Neural cell (in vitro differentiated cells): ENCODE results near the gene AKIRIN2.

Experiments
- CTCF ChIP-seq: fragments of 450-650 bp; IDR thresholded peaks from 2 replicates; pipeline ENCODE4 v1.5.1; 2014; ENCODE audit warnings: antibody characterized with exemption, mild to moderate bottlenecking, moderate library complexity; ENCODE audit not compliant: poor library complexity, severe bottlenecking
- EP300 ChIP-seq: fragments of 450-650 bp; conservative IDR thresholded peaks from 2 replicates; pipeline ENCODE4 v1.6.1; 2014; ENCODE audit warnings: antibody characterized with exemption, mild to moderate bottlenecking, moderate library complexity; ENCODE audit not compliant: poor library complexity, severe bottlenecking
- EZH2 ChIP-seq: fragments of 200-600, 300-800 bp; shearing (Covaris generic), sonication (generic); IDR thresholded peaks from 2 replicates; pipeline ENCODE4 v1.6.1; 2014; ENCODE audit warnings: antibody characterized with exemption, low read length, borderline replicate concordance, mild to moderate bottlenecking; ENCODE audit not compliant: insufficient read depth, poor library complexity, severe bottlenecking
- MXI1 ChIP-seq: fragments of 450-650 bp; conservative IDR thresholded peaks from 2 replicates; pipeline ENCODE4 v1.6.1; 2014; ENCODE audit warnings: antibody characterized with exemption, mild to moderate bottlenecking; ENCODE audit not compliant: poor library complexity, severe bottlenecking
- POLR2AphosphoS5 ChIP-seq: IDR thresholded peaks from 2 replicates; pipeline ENCODE4 v1.6.1; 2012
- RAD21 ChIP-seq: fragments of 450-650 bp; conservative IDR thresholded peaks from 2 replicates; pipeline ENCODE4 v1.6.1; 2014; ENCODE audit warnings: antibody characterized with exemption, mild to moderate bottlenecking, moderate library complexity
- REST ChIP-seq: IDR thresholded peaks from 2 replicates; pipeline ENCODE4 v1.6.1; 2012; ENCODE audit warnings: borderline replicate concordance
- SMC3 ChIP-seq: fragments of 450-650 bp; conservative IDR thresholded peaks from 2 replicates; pipeline ENCODE4 v1.6.1; 2014; ENCODE audit warnings: antibody characterized with exemption, mild to moderate bottlenecking, moderate library complexity; ENCODE audit not compliant: poor library complexity
- TAF1 ChIP-seq: IDR thresholded peaks from 2 replicates; pipeline ENCODE4 v1.6.1; 2012; ENCODE audit warnings: low read depth

- no peak for TF ChIP-seq CTCF
- TF ChIP-seq REST = no peak
- TF ChIP-seq POLR2AphosphoS5 = no peak
- TF ChIP-seq EP300 = no peak
- TF ChIP-seq EZH2 = no peak
- TF ChIP-seq TAF1 = no peak
- TF ChIP-seq SMC3 = no peak
- TF ChIP-seq MXI1 = no peak
- TF ChIP-seq RAD21 = no peak
Measured at GRCh38 chr6:87741001-87741650, 39.1 kb upstream of the AKIRIN2 start.
